HUES6 (cell line): ENCODE measurements around the gene OR10V1.
A peak's percentile ranks its signal among the peaks of the same experiment; 100 is the strongest.

Source experiments
- H3K27ac ChIP-seq: 2 replicates; pipeline ENCODE4 v1.7.0; 2013; ENCODE audit warnings: low read depth, mild to moderate bottlenecking, low read length, inconsistent platforms
- H3K27me3 ChIP-seq: 2 replicates; pipeline ENCODE4 v1.6.1; 2013; ENCODE audit warnings: low read length; ENCODE audit not compliant: control insufficient read depth, insufficient read depth
- H3K36me3 ChIP-seq: 2 replicates; pipeline ENCODE4 v1.6.1; 2013; ENCODE audit warnings: low read length; ENCODE audit not compliant: control insufficient read depth, insufficient read depth
- H3K4me1 ChIP-seq: 2 replicates; pipeline ENCODE4 v1.6.1; 2013; ENCODE audit warnings: low read length; ENCODE audit not compliant: control insufficient read depth, insufficient read depth
- H3K4me3 ChIP-seq: 2 replicates; pipeline ENCODE4 v1.5.1; 2013; ENCODE audit warnings: low read depth, low read length
- H3K9ac ChIP-seq: one replicate; pipeline ENCODE4 v1.6.1; 2013; ENCODE audit warnings: mild to moderate bottlenecking, low read length
- H3K9me3 ChIP-seq: 2 replicates; pipeline ENCODE4 v1.6.1; 2013; ENCODE audit warnings: low read depth, low read length; ENCODE audit not compliant: control insufficient read depth, insufficient read depth

The OR10V1 gene

GRCh38 chr11:59753650-59754493 is 40.2 kb upstream of the OR10V1 start:
- peaks cover 5% of the 10 kb centered on the region; the same call in 1 of the 2 replicates for H3K36me3 ChIP-seq
- H3K4me3 ChIP-seq = peak overlapping the region; percentile 82
- peak overlapping the region; percentile 83 for H3K9ac ChIP-seq
- no peaks in the 10 kb centered on the region for H3K9me3 ChIP-seq
- H3K4me1 ChIP-seq = peaks cover 15% of the 10 kb centered on the region
- no peak overlapping the region for H3K27ac ChIP-seq
- no peaks in the 10 kb centered on the region for H3K27me3 ChIP-seq

GRCh38 chr11:59746111-59746510 is 32.5 kb upstream of the OR10V1 start:
- Histone ChIP-seq H3K9me3 (no peaks in the 10 kb centered on the region), H3K9ac (no peak overlapping the region), H3K27me3 (no peaks in the 10 kb centered on the region), H3K36me3 (no peaks in the 10 kb centered on the region), H3K4me1 (no peaks in the 10 kb centered on the region), H3K4me3 (no peak overlapping the region), H3K27ac (no peak overlapping the region)

GRCh38 chr11:59730896-59731565 is 17.4 kb upstream of the OR10V1 start:
- H3K4me3 ChIP-seq = no peak overlapping the region
- no peak overlapping the region for H3K9ac ChIP-seq
- 0 out of 2 replicates have a peak, but pooled peaks cover 2% of the 10 kb centered on the region for H3K9me3 ChIP-seq
- no peaks in the 10 kb centered on the region for H3K4me1 ChIP-seq
- H3K27ac ChIP-seq = no peak overlapping the region
- no peaks in the 10 kb centered on the region for H3K36me3 ChIP-seq
- H3K27me3 ChIP-seq = no peaks in the 10 kb centered on the region

GRCh38 chr11:59729834-59730233 is 16.2 kb upstream of the OR10V1 start:
- Histone ChIP-seq H3K27me3 (no peaks in the 10 kb centered on the region), H3K36me3 (no peaks in the 10 kb centered on the region), H3K27ac (no peak overlapping the region), H3K9ac (no peak overlapping the region), H3K4me3 (no peak overlapping the region), H3K4me1 (no peaks in the 10 kb centered on the region), H3K9me3 (0 out of 2 replicates have a peak, but pooled peaks cover 2% of the 10 kb centered on the region)

GRCh38 chr11:59728913-59729312 is 15.3 kb upstream of the OR10V1 start:
- H3K9me3 ChIP-seq = no peaks in the 10 kb centered on the region
- H3K4me1 ChIP-seq = no peaks in the 10 kb centered on the region
- no peaks in the 10 kb centered on the region for H3K36me3 ChIP-seq
- no peak overlapping the region for H3K4me3 ChIP-seq
- H3K27me3 ChIP-seq = no peaks in the 10 kb centered on the region
- H3K27ac ChIP-seq = no peak overlapping the region
- no peak overlapping the region for H3K9ac ChIP-seq

GRCh38 chr11:59728154-59728553 is 14.5 kb upstream of the OR10V1 start:
- H3K27me3 ChIP-seq = no peaks in the 10 kb centered on the region
- no peak overlapping the region for H3K9ac ChIP-seq
- no peaks in the 10 kb centered on the region for H3K9me3 ChIP-seq
- H3K27ac ChIP-seq = no peak overlapping the region
- no peak overlapping the region for H3K4me3 ChIP-seq
- no peaks in the 10 kb centered on the region for H3K4me1 ChIP-seq
- H3K36me3 ChIP-seq = no peaks in the 10 kb centered on the region

GRCh38 chr11:59727426-59727825 is 13.8 kb upstream of the OR10V1 start:
- H3K4me3 ChIP-seq = no peak overlapping the region
- no peaks in the 10 kb centered on the region for H3K4me1 ChIP-seq

GRCh38 chr11:59724066-59724465 is 10.4 kb upstream of the OR10V1 start:
- H3K4me3 ChIP-seq = no peak overlapping the region
- H3K9me3 ChIP-seq = no peaks in the 10 kb centered on the region
- no peaks in the 10 kb centered on the region for H3K4me1 ChIP-seq
- H3K27me3 ChIP-seq = no peaks in the 10 kb centered on the region
- no peak overlapping the region for H3K27ac ChIP-seq
- H3K9ac ChIP-seq = no peak overlapping the region
- H3K36me3 ChIP-seq = no peaks in the 10 kb centered on the region

More at GRCh38 chr11:59727426-59727825, 13.8 kb upstream of the OR10V1 start:
- no peaks in the 10 kb centered on the region for H3K27me3 ChIP-seq
- no peaks in the 10 kb centered on the region for H3K36me3 ChIP-seq
- H3K9me3 ChIP-seq = no peaks in the 10 kb centered on the region
- H3K27ac ChIP-seq = no peak overlapping the region
- H3K9ac ChIP-seq = no peak overlapping the region

GRCh38 chr11:59719556-59719955 is 5.9 kb upstream of the OR10V1 start:
- Histone ChIP-seq H3K27ac (no peak overlapping the region), H3K9me3 (no peaks in the 10 kb centered on the region), H3K9ac (no peak overlapping the region), H3K36me3 (no peaks in the 10 kb centered on the region), H3K27me3 (no peaks in the 10 kb centered on the region), H3K4me1 (no peaks in the 10 kb centered on the region), H3K4me3 (no peak overlapping the region)

GRCh38 chr11:59716051-59716450 is 2.4 kb upstream of the OR10V1 start:
- H3K4me1 ChIP-seq = no peaks in the 10 kb centered on the region
- H3K9ac ChIP-seq = no peak overlapping the region
- no peak overlapping the region for H3K27ac ChIP-seq
- no peak overlapping the region for H3K4me3 ChIP-seq
- no peaks in the 10 kb centered on the region for H3K36me3 ChIP-seq
- no peaks in the 10 kb centered on the region for H3K9me3 ChIP-seq
- H3K27me3 ChIP-seq = no peaks in the 10 kb centered on the region

- no peaks in the 10 kb centered on the region for H3K36me3 ChIP-seq
- no peaks in the 10 kb centered on the region for H3K9me3 ChIP-seq
- H3K27ac ChIP-seq = no peak overlapping the region
- no peaks in the 10 kb centered on the region for H3K27me3 ChIP-seq
- no peak overlapping the region for H3K9ac ChIP-seq
- no peak overlapping the region for H3K4me3 ChIP-seq
- H3K4me1 ChIP-seq = no peaks in the 10 kb centered on the region
Measured at GRCh38 chr11:59710136-59710847, 3.4 kb downstream of the OR10V1 start.
